CD4-positive, alpha-beta T cell (primary cell): ENCODE data around the gene BRD8. TPM values are rescaled to one million over a fixed set of nuclear protein-coding genes. Genes with fewer than 3 reads are reported as not detected.

Experiments used
- ATAC-seq: fragments of 200-7000 bp; cut with Tn5 transposase; one replicate; pipeline ENCODE4 v1.10.0; 2022; ENCODE audit warnings: mild to moderate bottlenecking; ENCODE audit not compliant: poor library complexity
- CTCF ChIA-PET: fragments of 350-600 bp; sonication (Branson Sonifier 250); formaldehyde crosslinking; loops from one replicate; lab custom pipeline; 2021; ENCODE audit warnings: antibody characterized with exemption, inconsistent platforms; lab: Charles Lee
- POLR2A ChIA-PET: fragments of 350-600 bp; sonication (Branson Sonifier 250); formaldehyde crosslinking; loops from one replicate; lab custom pipeline; 2021; ENCODE audit warnings: antibody characterized with exemption, inconsistent platforms; lab: Charles Lee
- DNase-seq, 14 experiments: peaks; one replicate each; pipeline ENCODE4 v3.0.0-alpha.2; 2013 to 2020; ENCODE audit warnings: mixed read lengths in 2 of 14
- H3K27ac ChIP-seq, 2 donors: one replicate each; pipeline versions ENCODE4 v1.5.1 to v1.7.0; 2013; ENCODE audit warnings: low read length in 2 of 2, low read depth in 1 of 2, mild to moderate bottlenecking in 1 of 2
- H3K27me3 ChIP-seq, 2 experiments: 1 replicate in 1 of 2; 2 replicates in 1 of 2; pipeline versions ENCODE4 v1.6.1 to v1.7.0; 2013; ENCODE audit warnings: low read length in 2 of 2, control low read depth in 1 of 2, mild to moderate bottlenecking in 1 of 2, moderate library complexity in 1 of 2; ENCODE audit not compliant: insufficient read depth in 2 of 2, control insufficient read depth in 1 of 2
- H3K36me3 ChIP-seq: one replicate; pipeline ENCODE4 v1.6.1; 2013; ENCODE audit warnings: low read length, control low read depth; ENCODE audit not compliant: insufficient read depth
- H3K4me1 ChIP-seq: one replicate; pipeline ENCODE4 v1.6.1; 2013; ENCODE audit warnings: low read length, control low read depth; ENCODE audit not compliant: insufficient read depth
- H3K4me3 ChIP-seq: one replicate; pipeline ENCODE4 v1.5.1; 2013; ENCODE audit warnings: mild to moderate bottlenecking, low read length, moderate library complexity
- H3K9me3 ChIP-seq, 2 experiments: 1 replicate in 1 of 2; 2 replicates in 1 of 2; pipeline versions ENCODE4 v1.6.1 to v1.7.0; 2013; ENCODE audit warnings: low read length in 2 of 2, mild to moderate bottlenecking in 2 of 2, control low read depth in 1 of 2, moderate library complexity in 1 of 2; ENCODE audit not compliant: control insufficient read depth in 1 of 2, insufficient read depth in 1 of 2
- H3K27ac Mint-ChIP-seq: one replicate; pipeline ENCODE4 v1.8.0; 2020; ENCODE audit warnings: mixed read lengths
- H3K27me3 Mint-ChIP-seq: one replicate; pipeline ENCODE4 v1.8.0; 2021; ENCODE audit warnings: mixed read lengths
- H3K36me3 Mint-ChIP-seq: one replicate; pipeline ENCODE4 v1.8.0; 2021; ENCODE audit warnings: low read depth, mixed read lengths
- H3K4me1 Mint-ChIP-seq: one replicate; pipeline ENCODE4 v1.8.0; 2021; ENCODE audit warnings: low read depth, mixed read lengths
- H3K4me3 Mint-ChIP-seq: one replicate; pipeline ENCODE4 v1.8.0; 2020; ENCODE audit warnings: mild to moderate bottlenecking, mixed read lengths
- H3K9me3 Mint-ChIP-seq: one replicate; pipeline ENCODE4 v1.8.0; 2020; ENCODE audit warnings: mixed read lengths
- CTCF ChIP-seq: fragments of 200-600 bp; IDR thresholded peaks from one replicate; pipeline ENCODE4 v1.8.0; 2022; ENCODE audit warnings: antibody characterized with exemption, mild to moderate bottlenecking
- intact Hi-C, 2 experiments: fragments of 100-400 bp; cut with DNase I in 1 of 2; cut with micrococcal nuclease in 1 of 2; formaldehyde crosslinking; loops; one replicate each; pipeline versions ENCODE4 v1.15.1 to v1.9.0; 2023 to 2025; cut with DNase I, micrococcal nuclease
- total RNA-seq, 174 experiments: library from RNA in 2 of 174; stranded (reverse) in 2 of 174; gene quantifications; one replicate each; pipeline ENCODE4 v1.2.3 and lab custom pipeline; 2021 to 2026

The BRD8 gene
- total RNA-seq, 2 experiments from 2014 or later, result 6.9 to 9.6 TPM

DNA sequence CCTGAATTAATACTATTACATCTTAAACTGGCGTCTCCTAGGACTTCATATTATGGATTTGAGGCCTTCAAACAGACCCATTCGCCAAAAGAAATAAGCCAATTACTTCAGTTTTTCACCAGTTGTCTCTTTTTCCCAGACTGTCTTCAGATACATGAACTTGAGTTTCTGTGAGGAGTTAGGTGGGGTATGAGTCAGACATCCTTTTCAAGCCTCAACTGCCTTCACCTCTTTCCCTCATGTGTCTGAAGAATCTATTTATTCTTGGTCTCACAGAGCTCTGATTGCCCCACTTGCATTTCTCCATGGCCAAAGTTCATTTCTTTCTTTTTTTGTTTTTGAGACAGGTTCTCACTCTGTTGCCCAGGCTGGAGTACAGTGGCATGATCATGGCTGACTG lies 82.1 kb downstream of the BRD8 start:
- Histone ChIP-seq H3K27ac (no peak overlapping the region), H3K4me1 (peaks cover 6% of the 10 kb centered on the region), H3K4me3 (no peak overlapping the region), H3K27me3 (no peaks in the 10 kb centered on the region), H3K9me3 (no peaks in the 10 kb centered on the region), H3K36me3 (no peaks in the 10 kb centered on the region)
- Mint-ChIP-seq H3K9me3 (no peaks in the 10 kb centered on the region), H3K4me1 (peaks cover 48% of the 10 kb centered on the region), H3K27me3 (peaks cover 8% of the 10 kb centered on the region), H3K27ac (no peak overlapping the region), H3K36me3 (no peaks in the 10 kb centered on the region), H3K4me3 (no peak overlapping the region)
- CTCF ChIA-PET, result no interaction called here
- DNase-seq (no peak), ATAC-seq (no peak)
- POLR2A ChIA-PET, result no interaction called here
- TF ChIP-seq CTCF, result no peak
- intact Hi-C loops, result no loop called here

DNA sequence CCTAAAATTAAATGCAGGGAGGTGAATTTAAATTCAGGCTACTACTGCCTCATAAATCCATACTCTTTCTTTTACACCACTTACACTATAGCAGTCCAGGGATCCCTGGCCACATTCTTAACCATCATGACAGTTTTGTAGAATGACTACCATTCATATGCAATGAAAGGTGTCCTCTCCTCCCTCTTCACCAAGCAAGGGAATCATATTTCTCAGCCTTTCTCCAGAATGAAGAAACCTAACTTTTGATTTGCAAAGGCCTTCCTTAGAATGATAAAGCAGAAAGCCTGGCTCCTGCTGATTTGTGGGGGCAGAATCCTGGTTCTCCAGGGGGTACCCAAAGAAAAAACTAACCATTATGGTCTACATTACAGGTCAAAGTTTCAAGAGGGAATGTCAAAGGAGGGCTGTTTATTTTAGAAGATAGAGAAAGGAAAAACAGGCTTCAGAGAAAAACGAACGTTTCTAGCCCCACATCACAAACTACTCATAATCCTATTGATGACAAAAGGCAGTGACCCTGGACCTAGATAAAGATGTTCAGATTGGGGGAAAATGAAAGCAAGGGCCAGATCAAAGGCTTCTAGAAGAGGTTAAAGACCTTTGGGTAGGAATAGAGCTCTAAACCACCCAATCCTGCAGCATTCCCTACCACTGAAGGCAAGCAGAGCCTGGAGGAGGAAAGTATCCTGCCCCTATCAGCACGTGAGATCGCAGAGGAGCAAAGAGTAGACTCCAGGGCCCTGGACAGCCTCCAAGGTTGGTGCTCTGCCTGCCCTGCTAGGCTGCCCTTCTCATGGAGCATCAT lies 83.1 kb downstream of the BRD8 start:
- ATAC-seq (no peak), DNase-seq (no peak)
- Histone ChIP-seq H3K27ac (no peak overlapping the region), H3K36me3 (no peaks in the 10 kb centered on the region), H3K9me3 (no peaks in the 10 kb centered on the region), H3K4me1 (peaks cover 6% of the 10 kb centered on the region), H3K4me3 (no peak overlapping the region), H3K27me3 (no peaks in the 10 kb centered on the region)
- no peaks in the 10 kb centered on the region for H3K36me3 Mint-ChIP-seq
- TF ChIP-seq CTCF, result no peak
- POLR2A ChIA-PET, result no interaction called here
- intact Hi-C loops, result no loop called here
- no peaks in the 10 kb centered on the region for H3K9me3 Mint-ChIP-seq
- H3K27me3 Mint-ChIP-seq, result peaks cover 8% of the 10 kb centered on the region
- H3K4me1 Mint-ChIP-seq, result peaks cover 48% of the 10 kb centered on the region
- no peak overlapping the region for H3K4me3 Mint-ChIP-seq
- CTCF ChIA-PET, result no interaction called here
- H3K27ac Mint-ChIP-seq, result no peak overlapping the region

GRCh38 chr5:138093036-138093435 lies 85.4 kb downstream of the BRD8 start:
- intact Hi-C loops, result no loop called here
- ChIA-PET POLR2A (no interaction called here), CTCF (interaction anchor here (2.1 kb wide), 1 partner anchor 41 kb away, joined by 5 read pairs; no protein-coding TSS in a partner anchor)
- H3K27me3 Mint-ChIP-seq, result no peaks in the 10 kb centered on the region
- peak overlapping the region; percentile 5 for H3K4me3 Mint-ChIP-seq
- TF ChIP-seq CTCF, result no peak
- H3K4me3 ChIP-seq, result no peak overlapping the region
- H3K36me3 Mint-ChIP-seq, result no peaks in the 10 kb centered on the region
- H3K4me1 Mint-ChIP-seq, result peaks cover 48% of the 10 kb centered on the region
- no peak overlapping the region for H3K27ac ChIP-seq
- peak; percentile 86 for ATAC-seq
- no peaks in the 10 kb centered on the region for H3K36me3 ChIP-seq
- H3K27me3 ChIP-seq, result no peaks in the 10 kb centered on the region
- no peak for DNase-seq
- peak overlapping the region; percentile 78 for H3K27ac Mint-ChIP-seq
- peaks cover 6% of the 10 kb centered on the region for H3K4me1 ChIP-seq
- no peaks in the 10 kb centered on the region for H3K9me3 Mint-ChIP-seq
- no peaks in the 10 kb centered on the region for H3K9me3 ChIP-seq
